H1 (cell line): ENCODE data around the gene LCE3C. TPM values are rescaled to one million over a fixed set of nuclear protein-coding genes. Genes with fewer than 3 reads are reported as not detected.

ENCODE experiments used
- CTCF ChIA-PET: fragments of 300-600 bp; sonication (Branson Sonifier 250); formaldehyde crosslinking; loops from one replicate; lab custom pipeline; 2021; ENCODE audit not compliant: partially characterized antibody; lab: Charles Lee
- POLR2A ChIA-PET: fragments of 300-600 bp; sonication (Branson Sonifier 250); formaldehyde crosslinking; loops from one replicate; lab custom pipeline; 2021; ENCODE audit warnings: inconsistent platforms; ENCODE audit not compliant: partially characterized antibody; lab: Charles Lee
- DNase-seq, 2 experiments: peaks; one replicate each; pipeline versions ENCODE4 v3.0.0 to v3.0.0-alpha.2; 2010 to 2022; ENCODE audit warnings: low spot score in 2 of 2, low read depth in 1 of 2, mixed read lengths in 1 of 2
- FAIRE-seq: peaks from 2 replicates; lab custom pipeline; 2011; peaks lifted over from hg19 to GRCh38; lab: Jason Lieb, UNC
- H2AFZ ChIP-seq: 2 replicates; pipeline ENCODE4 v1.8.1; 2012; ENCODE audit warnings: low read length, inconsistent platforms
- H2AK5ac ChIP-seq: 2 replicates; pipeline ENCODE4 v1.6.1; 2013; ENCODE audit warnings: low read depth, low read length
- H2BK120ac ChIP-seq: replicated peaks from 2 replicates; pipeline ENCODE3; 2013; ENCODE audit warnings: low read depth, low read length, inconsistent platforms
- H2BK12ac ChIP-seq: 2 replicates; pipeline ENCODE4 v1.6.1; 2013; ENCODE audit warnings: low read depth, low read length
- H2BK15ac ChIP-seq: 2 replicates; pipeline ENCODE4 v1.6.1; 2013; ENCODE audit warnings: low read length
- H2BK20ac ChIP-seq: 2 replicates; pipeline ENCODE4 v1.6.1; 2013; ENCODE audit warnings: low read length
- H2BK5ac ChIP-seq: 2 replicates; pipeline ENCODE4 v1.6.1; 2013; ENCODE audit warnings: low read depth, low read length
- H3K14ac ChIP-seq: 2 replicates; pipeline ENCODE4 v1.6.1; 2013; ENCODE audit warnings: inconsistent platforms; ENCODE audit not compliant: insufficient read length
- H3K18ac ChIP-seq: 2 replicates; pipeline ENCODE4 v1.6.1; 2013; ENCODE audit warnings: low read length; ENCODE audit errors: extremely low read depth
- H3K23ac ChIP-seq: 2 replicates; pipeline ENCODE4 v1.6.1; 2013; ENCODE audit warnings: inconsistent platforms; ENCODE audit not compliant: insufficient read length
- H3K23me2 ChIP-seq: 2 replicates; pipeline ENCODE4 v1.6.1; 2013; ENCODE audit warnings: low read depth, low read length
- H3K27ac ChIP-seq: 2 replicates; pipeline ENCODE4 v1.6.1; 2011; ENCODE audit warnings: low read depth, low read length, inconsistent platforms
- H3K27me3 ChIP-seq, 4 experiments: replicated peaks in 1 of 4; 1 replicate in 1 of 4; 2 replicates in 3 of 4; pipeline versions ENCODE4 v1.6.1 to v1.8.1; 2011 to 2013; ENCODE audit warnings: low read length in 3 of 4, mild to moderate bottlenecking in 3 of 4, inconsistent platforms in 2 of 4, mixed read lengths in 2 of 4, moderate library complexity in 1 of 4; ENCODE audit not compliant: control insufficient read depth in 3 of 4, insufficient read depth in 3 of 4; ENCODE audit errors: extremely low read depth in 1 of 4
- H3K36me3 ChIP-seq, 4 experiments: 2 replicates each; pipeline versions ENCODE4 v1.6.1 to v1.8.1; 2011 to 2013; ENCODE audit warnings: mild to moderate bottlenecking in 4 of 4, low read length in 3 of 4, moderate library complexity in 2 of 4, control low read depth in 1 of 4, inconsistent platforms in 1 of 4; ENCODE audit not compliant: insufficient read depth in 4 of 4, control insufficient read depth in 2 of 4
- H3K4ac ChIP-seq: replicated peaks from 2 replicates; pipeline ENCODE3; 2013; ENCODE audit warnings: low read length, low read depth, mixed read lengths, inconsistent platforms; ENCODE audit not compliant: insufficient read length
- H3K4me1 ChIP-seq, 4 experiments: replicated peaks in 1 of 4; 1 replicate in 1 of 4; 2 replicates in 3 of 4; pipeline versions ENCODE4 v1.6.1 to v1.8.1; 2011 to 2013; ENCODE audit warnings: low read length in 3 of 4, inconsistent platforms in 2 of 4, mixed read lengths in 1 of 4; ENCODE audit not compliant: insufficient read depth in 4 of 4, control insufficient read depth in 3 of 4
- H3K4me2 ChIP-seq, 2 experiments: 2 replicates each; pipeline versions ENCODE4 v1.6.1 to v1.8.1; 2011 to 2013; ENCODE audit warnings: low read depth in 2 of 2, low read length in 2 of 2, control low read depth in 1 of 2, inconsistent platforms in 1 of 2, mild to moderate bottlenecking in 1 of 2; ENCODE audit not compliant: insufficient read depth in 1 of 2
- H3K4me3 ChIP-seq, 4 experiments: fragments of 200-600, 300-600 bp in 1 of 4; sonication (generic), shearing (Covaris generic), sonication (Bioruptor Twin) in 1 of 4; 2 replicates each; pipeline versions ENCODE4 v1.5.1 to v1.8.1; 2011 to 2016; ENCODE audit warnings: low read length in 4 of 4, low read depth in 3 of 4, control low read depth in 2 of 4, inconsistent platforms in 2 of 4, mild to moderate bottlenecking in 2 of 4, mixed read lengths in 1 of 4, moderate library complexity in 1 of 4; ENCODE audit not compliant: insufficient read depth in 2 of 4; ENCODE audit errors: extremely low read depth in 1 of 4
- H3K56ac ChIP-seq: replicated peaks from 2 replicates; pipeline ENCODE3; 2013; ENCODE audit warnings: low read depth, mild to moderate bottlenecking, mixed read lengths, low read length, inconsistent platforms; ENCODE audit not compliant: insufficient read length
- H3K79me1 ChIP-seq: 2 replicates; pipeline ENCODE4 v1.6.1; 2013; ENCODE audit warnings: low read depth, low read length, control low read depth
- H3K79me2 ChIP-seq, 2 experiments: 2 replicates each; pipeline versions ENCODE4 v1.6.1 to v1.8.1; 2012 to 2013; ENCODE audit warnings: low read length in 2 of 2, mild to moderate bottlenecking in 2 of 2, inconsistent platforms in 1 of 2; ENCODE audit not compliant: insufficient read depth in 2 of 2, control insufficient read depth in 1 of 2
- H3K9ac ChIP-seq, 4 experiments: replicated peaks in 1 of 4; 1 replicate in 1 of 4; 2 replicates in 3 of 4; pipeline versions ENCODE4 v1.6.1 to v1.8.1; 2011 to 2013; ENCODE audit warnings: low read depth in 3 of 4, low read length in 3 of 4, control low read depth in 2 of 4, mild to moderate bottlenecking in 2 of 4, moderate library complexity in 2 of 4, inconsistent platforms in 1 of 4; ENCODE audit errors: extremely low read depth in 1 of 4
- H3K9me3 ChIP-seq, 2 experiments: 2 replicates each; pipeline versions ENCODE4 v1.6.1 to v1.8.1; 2012 to 2013; ENCODE audit warnings: mild to moderate bottlenecking in 2 of 2, moderate library complexity in 2 of 2, control low read depth in 1 of 2, inconsistent platforms in 1 of 2, low read depth in 1 of 2, low read length in 1 of 2, mixed read lengths in 1 of 2; ENCODE audit not compliant: insufficient read depth in 2 of 2
- H4K20me1 ChIP-seq, 2 experiments: replicated peaks in 1 of 2; 2 replicates each; pipeline versions ENCODE3 to v1.8.1; 2011 to 2013; ENCODE audit warnings: inconsistent platforms in 2 of 2, low read length in 2 of 2, mild to moderate bottlenecking in 1 of 2; ENCODE audit not compliant: insufficient read depth in 2 of 2, control insufficient read depth in 1 of 2
- H4K5ac ChIP-seq: 2 replicates; pipeline ENCODE4 v1.6.1; 2013; ENCODE audit warnings: low read length, low read depth, mixed read lengths, inconsistent platforms; ENCODE audit not compliant: insufficient read length
- H4K8ac ChIP-seq: 2 replicates; pipeline ENCODE4 v1.8.0; 2013; ENCODE audit warnings: mild to moderate bottlenecking, moderate library complexity, low read length, inconsistent platforms; ENCODE audit not compliant: insufficient read depth; ENCODE audit errors: extremely low read depth
- H4K91ac ChIP-seq: replicated peaks from 2 replicates; pipeline ENCODE3; 2013; ENCODE audit warnings: low read length, mixed read lengths, inconsistent platforms; ENCODE audit not compliant: insufficient read length
- NANOG ChIP-seq: IDR thresholded peaks from 2 replicates; pipeline ENCODE4 v1.6.1; 2011; ENCODE audit warnings: low read length, low read depth, mild to moderate bottlenecking, inconsistent platforms; ENCODE audit not compliant: insufficient read depth, poor library complexity, severe bottlenecking
- RBBP5 ChIP-seq: IDR thresholded peaks from 2 replicates; pipeline ENCODE4 v1.7.1; 2012; ENCODE audit warnings: low read depth, mild to moderate bottlenecking, inconsistent platforms, low read length, moderate library complexity, borderline replicate concordance
- WGBS, 2 experiments: shearing (Covaris generic) in 1 of 2; methylation state at CpG; one replicate each; pipeline versions ENCODE4 v1.1.6 to v1.1.7; 2013 to 2015; ENCODE audit warnings: low lambda C conversion rate in 2 of 2, mixed read lengths in 2 of 2, inconsistent platforms in 1 of 2, low coverage in 1 of 2, missing lambda C conversion rate in 1 of 2; ENCODE audit not compliant: insufficient replicate concordance in 2 of 2, insufficient coverage in 1 of 2, insufficient read length in 1 of 2; ENCODE audit errors: extremely low coverage in 1 of 2, missing lambda C conversion rate in 1 of 2; 5-methylcytosine and 5-hydroxymethylcytosine counted together
- polyA plus RNA-seq, 7 experiments: library from polyadenylated mRNA; depleted of rRNA in 3 of 7; stranded (reverse) in 5 of 7; unstranded in 2 of 7; fragments of >200 nt in 5 of 7; fragments of 200-250 nt in 2 of 7; gene quantifications; 1 replicate in 5 of 7; 2 replicates in 1 of 7; 4 replicates in 1 of 7; pipeline versions ENCODE4 v1.2.1 to v1.2.3, GENCODE V29; 2011 to 2013; ENCODE audit warnings: missing spikeins in 2 of 7, mixed read lengths in 2 of 7
- total RNA-seq: library from RNA; stranded (reverse); fragmentation: NEBNext Ultra II Directional; extraction: Animal tissue kit (Norgen Biotek cat#: 25700); gene quantifications from 2 replicates; pipeline ENCODE4 v1.2.1, GENCODE V29; 2021

LCE3C gene
- total and polyA plus RNA-seq, 2 of the 8 experiments (the other 6 are each of a cell fraction or from before 2014, with no cell fraction given), result not detected

- Histone ChIP-seq H4K5ac (no peak overlapping the region), H3K9ac (no peak overlapping the region), H4K8ac (no peak overlapping the region), H3K23me2 (no peaks in the 10 kb centered on the region), H3K4me2 (no peak overlapping the region), H3K14ac (no peak overlapping the region), H4K91ac (no peak overlapping the region), H2BK12ac (no peak overlapping the region), H3K27ac (no peak overlapping the region), H3K36me3 (no peaks in the 10 kb centered on the region), H3K18ac (no peak overlapping the region), H2BK20ac (no peak overlapping the region), H3K4me1 (no peaks in the 10 kb centered on the region), H3K56ac (no peak overlapping the region), H3K4ac (no peak overlapping the region), H3K79me1 (no peaks in the 10 kb centered on the region), H4K20me1 (no peaks in the 10 kb centered on the region), H2BK120ac (no peak overlapping the region), H3K79me2 (no peaks in the 10 kb centered on the region), H3K9me3 (peaks cover 65 to 84% of the 10 kb centered on the region in 2 experiments), H3K27me3 (no peaks in the 10 kb centered on the region), H2AK5ac (no peak overlapping the region), H3K4me3 (no peak overlapping the region), H2BK15ac (no peak overlapping the region), H3K23ac (no peak overlapping the region), H2AFZ (no peak overlapping the region), H2BK5ac (no peak overlapping the region)
- ChIA-PET POLR2A (no interaction called here), CTCF (no interaction called here)
- TF ChIP-seq RBBP5 (no peak), NANOG (no peak)
- DNase-seq, result no peak
- WGBS, 2 experiments, result 89% methylated on average over 2 of the region's 2 CpGs; no CpG with 5 or more reads in 1 of the 2 experiments
- no peak for FAIRE-seq
Measured at GRCh38 chr1:152577168-152577567, 22.9 kb upstream of the LCE3C start.
